Neutrophil (primary cell): ENCODE measurements around the gene TUBG1.

ENCODE experiments used
- H3K27ac ChIP-seq: fragments of 200-600 bp; sonication (generic); 2 replicates; pipeline ENCODE4 v1.5.1; 2016; ENCODE audit warnings: mild to moderate bottlenecking, moderate library complexity
- H3K27me3 ChIP-seq: fragments of 200-600 bp; sonication (generic); 2 replicates; pipeline ENCODE4 v1.6.0; 2016; ENCODE audit warnings: mild to moderate bottlenecking
- H3K36me3 ChIP-seq: fragments of 200-600 bp; sonication (generic); 2 replicates; pipeline ENCODE4 v1.5.1; 2017
- H3K4me1 ChIP-seq, 2 experiments: fragments of 200-600 bp in 1 of 2; sonication (generic) in 1 of 2; 1 replicate in 1 of 2; 2 replicates in 1 of 2; pipeline versions ENCODE4 v1.5.1 to v1.6.1; 2013 to 2016; ENCODE audit warnings: low read depth in 1 of 2, low read length in 1 of 2, mild to moderate bottlenecking in 1 of 2, moderate library complexity in 1 of 2; ENCODE audit not compliant: control insufficient read depth in 1 of 2, insufficient read depth in 1 of 2
- H3K4me3 ChIP-seq, 2 experiments: fragments of 200-600 bp in 1 of 2; sonication (generic) in 1 of 2; 1 replicate in 1 of 2; 2 replicates in 1 of 2; pipeline ENCODE4 v1.5.1; 2013 to 2016; ENCODE audit warnings: low read depth in 1 of 2, low read length in 1 of 2, mild to moderate bottlenecking in 1 of 2, moderate library complexity in 1 of 2
- H3K9me3 ChIP-seq: fragments of 200-600 bp; sonication (generic); 2 replicates; pipeline ENCODE4 v1.5.1; 2016
- TF ChIP-seq, protein P1 (sequence below): fragments of 200-600 bp; sonication (generic); IDR thresholded peaks from 2 replicates; pipeline ENCODE4 v1.5.1; 2016; ENCODE audit warnings: antibody characterized with exemption

Gene TUBG1

DNA sequence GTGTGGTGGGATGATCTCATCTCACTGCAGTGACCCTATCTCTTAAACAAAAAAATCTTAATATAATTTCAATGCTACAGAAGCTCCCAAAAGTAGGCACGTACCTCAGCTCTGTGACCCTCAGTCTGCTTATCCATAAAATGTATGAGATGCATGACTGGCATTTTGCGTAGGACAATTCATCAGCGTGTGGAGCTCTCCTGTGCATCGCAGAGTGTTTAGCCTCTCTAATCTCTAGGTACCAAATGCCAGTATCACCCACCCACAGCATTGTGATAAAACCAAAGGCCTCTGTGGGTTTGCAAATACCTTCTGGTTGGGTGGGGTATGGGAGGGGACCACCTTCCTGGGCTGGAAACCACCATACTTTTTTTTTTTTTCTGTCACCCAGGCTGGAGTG lies 30.6 kb downstream of the TUBG1 start:
- Histone ChIP-seq H3K36me3 (no peaks in the 10 kb centered on the region), H3K4me3 (no peak overlapping the region), H3K4me1 (no peaks in the 10 kb centered on the region), H3K27ac (no peak overlapping the region), H3K9me3 (no peaks in the 10 kb centered on the region), H3K27me3 (peaks cover 31% of the 10 kb centered on the region)
- TF ChIP-seq, protein P1, sequence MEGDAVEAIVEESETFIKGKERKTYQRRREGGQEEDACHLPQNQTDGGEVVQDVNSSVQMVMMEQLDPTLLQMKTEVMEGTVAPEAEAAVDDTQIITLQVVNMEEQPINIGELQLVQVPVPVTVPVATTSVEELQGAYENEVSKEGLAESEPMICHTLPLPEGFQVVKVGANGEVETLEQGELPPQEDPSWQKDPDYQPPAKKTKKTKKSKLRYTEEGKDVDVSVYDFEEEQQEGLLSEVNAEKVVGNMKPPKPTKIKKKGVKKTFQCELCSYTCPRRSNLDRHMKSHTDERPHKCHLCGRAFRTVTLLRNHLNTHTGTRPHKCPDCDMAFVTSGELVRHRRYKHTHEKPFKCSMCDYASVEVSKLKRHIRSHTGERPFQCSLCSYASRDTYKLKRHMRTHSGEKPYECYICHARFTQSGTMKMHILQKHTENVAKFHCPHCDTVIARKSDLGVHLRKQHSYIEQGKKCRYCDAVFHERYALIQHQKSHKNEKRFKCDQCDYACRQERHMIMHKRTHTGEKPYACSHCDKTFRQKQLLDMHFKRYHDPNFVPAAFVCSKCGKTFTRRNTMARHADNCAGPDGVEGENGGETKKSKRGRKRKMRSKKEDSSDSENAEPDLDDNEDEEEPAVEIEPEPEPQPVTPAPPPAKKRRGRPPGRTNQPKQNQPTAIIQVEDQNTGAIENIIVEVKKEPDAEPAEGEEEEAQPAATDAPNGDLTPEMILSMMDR: no peak

DNA sequence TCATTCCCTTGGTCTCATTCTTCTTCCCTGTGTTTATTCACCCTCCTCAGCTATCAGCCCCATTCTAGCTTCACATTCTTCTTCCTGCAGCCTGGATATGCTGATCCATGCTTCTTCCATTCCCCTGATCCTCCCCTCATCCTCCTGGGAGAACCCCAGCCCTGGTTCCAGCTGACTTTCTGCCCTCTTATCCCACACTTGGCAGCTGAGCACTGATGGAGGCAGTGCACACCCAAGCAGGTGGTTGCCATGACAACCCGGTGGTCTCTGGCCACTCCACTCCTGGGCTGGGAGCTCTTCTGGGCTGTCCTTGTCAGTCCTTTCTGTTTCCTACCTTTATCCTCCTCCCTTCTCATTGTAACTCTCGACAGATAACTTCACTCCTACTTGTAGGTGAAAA lies 32.9 kb downstream of the TUBG1 start:
- Histone ChIP-seq H3K36me3 (no peaks in the 10 kb centered on the region), H3K4me1 (no peaks in the 10 kb centered on the region), H3K27me3 (peaks cover 31% of the 10 kb centered on the region), H3K4me3 (no peak overlapping the region), H3K27ac (no peak overlapping the region), H3K9me3 (no peaks in the 10 kb centered on the region)
- TF ChIP-seq, protein P1: no peak

DNA sequence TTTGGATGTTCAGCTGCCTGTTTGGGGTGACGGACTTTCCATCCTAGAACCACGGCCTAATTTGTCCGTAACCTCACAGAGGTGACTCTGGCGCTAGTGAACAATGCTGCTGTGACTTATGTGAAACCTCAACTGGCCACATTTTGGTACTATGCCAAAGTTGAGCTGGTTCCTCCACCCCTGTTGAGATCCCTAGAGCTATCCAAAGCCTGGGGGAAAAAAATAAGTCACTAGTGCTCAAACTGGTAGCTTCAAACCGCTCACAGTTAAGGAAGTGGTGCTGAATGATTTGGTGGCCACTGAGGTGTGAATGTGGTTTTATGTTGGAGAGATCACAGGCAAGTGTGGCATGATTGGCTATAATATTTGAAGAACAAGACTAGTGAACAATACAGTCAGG lies 38.3 kb downstream of the TUBG1 start:
- H3K36me3 ChIP-seq: no peaks in the 10 kb centered on the region
- no peaks in the 10 kb centered on the region for H3K4me1 ChIP-seq
- H3K9me3 ChIP-seq: no peaks in the 10 kb centered on the region
- no peak overlapping the region for H3K4me3 ChIP-seq
- H3K27me3 ChIP-seq: peaks cover 33% of the 10 kb centered on the region
- TF ChIP-seq, protein P1: no peak
- no peak overlapping the region for H3K27ac ChIP-seq

DNA sequence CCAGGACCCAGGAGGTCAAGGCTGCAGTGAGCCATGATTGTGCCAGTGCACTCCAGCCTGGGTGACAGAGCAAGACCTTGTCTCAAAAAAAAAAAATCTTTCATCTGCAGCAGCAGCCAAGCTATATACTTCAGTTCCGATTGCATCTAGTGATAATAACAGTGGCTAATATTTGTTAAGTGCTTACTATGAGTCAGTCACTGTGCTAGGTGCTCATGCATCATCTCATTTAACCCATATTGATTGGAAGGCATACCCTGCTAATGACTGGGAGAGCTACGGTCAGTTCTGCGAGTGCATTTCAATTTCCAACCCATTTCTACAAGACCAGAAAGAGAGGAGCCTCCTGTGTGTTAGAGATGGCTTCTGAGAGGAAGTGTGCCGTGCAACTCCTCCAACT lies 41.9 kb downstream of the TUBG1 start:
- Histone ChIP-seq H3K4me1 (peaks cover 0 to 3% of the 10 kb centered on the region in 2 experiments), H3K4me3 (no peak overlapping the region), H3K27ac (no peak overlapping the region), H3K9me3 (no peaks in the 10 kb centered on the region), H3K27me3 (peaks cover 58% of the 10 kb centered on the region), H3K36me3 (no peaks in the 10 kb centered on the region)
- TF ChIP-seq, protein P1: no peak

DNA sequence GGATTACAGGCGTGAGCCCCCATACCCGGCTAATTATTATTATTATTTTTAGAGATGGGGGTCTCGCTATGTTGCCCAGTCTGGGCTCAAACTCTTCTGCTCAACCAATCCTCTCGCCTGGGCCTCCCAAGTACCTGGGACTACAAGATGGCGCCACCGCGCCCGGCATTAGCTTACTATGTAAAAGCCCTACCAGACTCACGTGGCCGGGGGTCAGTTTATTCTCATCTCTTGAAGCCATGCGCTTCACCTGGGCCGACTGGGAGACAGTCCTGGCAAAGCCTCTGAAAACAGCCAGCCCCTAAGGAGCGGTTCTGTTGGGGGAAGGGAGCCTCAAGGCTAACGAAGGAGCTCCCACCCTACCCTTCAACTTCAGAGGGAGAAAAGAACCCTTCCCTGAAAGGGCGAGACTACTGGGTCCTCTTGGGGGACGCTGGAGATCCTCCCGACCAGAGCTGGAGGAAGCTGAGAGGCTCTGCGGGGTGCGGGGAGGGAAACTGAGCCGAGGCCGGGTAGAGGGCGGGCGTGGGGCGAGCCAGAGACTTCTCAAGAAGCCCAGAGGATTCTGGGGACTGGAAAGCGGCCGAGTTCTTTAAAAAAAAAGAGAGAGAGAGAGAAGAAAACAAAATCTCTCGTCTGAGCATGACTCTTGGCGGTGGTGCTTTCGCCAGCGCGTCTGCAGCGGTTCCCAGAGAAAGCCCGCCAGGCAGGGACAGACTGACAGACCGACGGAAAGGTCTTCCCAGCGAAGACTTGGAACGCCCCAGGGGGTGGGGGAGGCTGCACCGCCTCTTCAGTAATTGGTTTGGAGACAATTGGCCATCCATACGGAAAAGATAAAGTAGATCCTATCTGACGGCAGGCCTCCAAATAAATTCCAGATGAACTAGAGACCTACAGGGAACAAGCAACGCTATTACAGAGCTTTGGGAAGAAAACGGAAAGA lies 44.0 kb downstream of the TUBG1 start:
- TF ChIP-seq, protein P1: no peak
- peaks cover 0 to 3% of the 10 kb centered on the region in 2 experiments for H3K4me1 ChIP-seq
- H3K36me3 ChIP-seq: no peaks in the 10 kb centered on the region
- no peak overlapping the region for H3K27ac ChIP-seq
- peaks cover 70% of the 10 kb centered on the region for H3K27me3 ChIP-seq
- no peak overlapping the region for H3K4me3 ChIP-seq
- H3K9me3 ChIP-seq: no peaks in the 10 kb centered on the region
